H9 (cell line): ENCODE measurements around the gene FGF4. TPM values are rescaled to one million over a fixed set of nuclear protein-coding genes. Genes with fewer than 3 reads are reported as not detected.

Source experiments
- DNase-seq: peaks from one replicate; pipeline ENCODE4 v3.0.0-alpha.2; 2017
- H2AFZ ChIP-seq: one replicate; pipeline ENCODE4 v1.6.1; 2013; ENCODE audit warnings: mild to moderate bottlenecking, low read length, control low read depth, moderate library complexity
- H2AK5ac ChIP-seq: 2 replicates; pipeline ENCODE4 v1.6.1; 2013; ENCODE audit warnings: low read length, control low read depth, mixed read lengths; ENCODE audit not compliant: insufficient read length
- H2BK120ac ChIP-seq: one replicate; pipeline ENCODE4 v1.6.1; 2013; ENCODE audit warnings: low read depth, mild to moderate bottlenecking, low read length, control low read depth, inconsistent platforms; ENCODE audit not compliant: poor library complexity, severe bottlenecking
- H2BK12ac ChIP-seq: 2 replicates; pipeline ENCODE4 v1.6.1; 2013; ENCODE audit warnings: low read length, control low read depth, mixed read lengths, low read depth; ENCODE audit not compliant: insufficient read length
- H2BK15ac ChIP-seq: 2 replicates; pipeline ENCODE4 v1.6.1; 2013; ENCODE audit warnings: low read depth, low read length, control low read depth
- H2BK20ac ChIP-seq: one replicate; pipeline ENCODE4 v1.6.1; 2013; ENCODE audit warnings: low read depth, mild to moderate bottlenecking, low read length, control low read depth, inconsistent platforms; ENCODE audit not compliant: poor library complexity, severe bottlenecking
- H2BK5ac ChIP-seq: 2 replicates; pipeline ENCODE4 v1.6.1; 2013; ENCODE audit warnings: low read length, control low read depth, mixed read lengths; ENCODE audit not compliant: insufficient read length
- H3K14ac ChIP-seq: 2 replicates; pipeline ENCODE4 v1.6.1; 2013; ENCODE audit warnings: low read length, control low read depth; ENCODE audit not compliant: insufficient read depth
- H3K18ac ChIP-seq: 2 replicates; pipeline ENCODE4 v1.6.1; 2013; ENCODE audit warnings: low read depth, mild to moderate bottlenecking, mixed read lengths, low read length, control low read depth; ENCODE audit not compliant: insufficient read length
- H3K23ac ChIP-seq: 2 replicates; pipeline ENCODE4 v1.6.1; 2013; ENCODE audit warnings: low read length, control low read depth, mixed read lengths, low read depth; ENCODE audit not compliant: insufficient read length
- H3K23me2 ChIP-seq: 2 replicates; pipeline ENCODE4 v1.6.1; 2013; ENCODE audit warnings: low read depth, mild to moderate bottlenecking, mixed read lengths, low read length, control low read depth; ENCODE audit not compliant: insufficient read length, poor library complexity, severe bottlenecking
- H3K27ac ChIP-seq: 2 replicates; pipeline ENCODE4 v1.5.1; 2013; ENCODE audit warnings: low read length, control low read depth, mixed read lengths, low read depth; ENCODE audit not compliant: insufficient read length
- H3K27me3 ChIP-seq: 2 replicates; pipeline ENCODE4 v1.6.1; 2013; ENCODE audit warnings: low read length, control low read depth, inconsistent platforms; ENCODE audit not compliant: insufficient read depth
- H3K4ac ChIP-seq: 2 replicates; pipeline ENCODE4 v1.6.1; 2013; ENCODE audit warnings: low read depth, mild to moderate bottlenecking, control low read depth, inconsistent platforms, low read length, moderate library complexity
- H3K4me1 ChIP-seq: 2 replicates; pipeline ENCODE4 v1.6.1; 2013; ENCODE audit warnings: low read length, control low read depth, inconsistent platforms; ENCODE audit not compliant: insufficient read depth
- H3K4me2 ChIP-seq: 2 replicates; pipeline ENCODE4 v1.6.1; 2013; ENCODE audit warnings: low read length, control low read depth, mixed read lengths; ENCODE audit not compliant: insufficient read length, insufficient read depth
- H3K56ac ChIP-seq: 2 replicates; pipeline ENCODE4 v1.6.1; 2013; ENCODE audit warnings: low read depth, mild to moderate bottlenecking, mixed read lengths, low read length, control low read depth; ENCODE audit not compliant: insufficient read length
- H3K79me1 ChIP-seq: 2 replicates; pipeline ENCODE4 v1.6.1; 2013; ENCODE audit warnings: low read depth, mild to moderate bottlenecking, moderate library complexity, low read length, control low read depth, inconsistent platforms; ENCODE audit not compliant: insufficient read depth, poor library complexity, severe bottlenecking
- H3K79me2 ChIP-seq: 2 replicates; pipeline ENCODE4 v1.6.1; 2013; ENCODE audit warnings: low read length, control low read depth, inconsistent platforms; ENCODE audit not compliant: insufficient read depth
- H3K9ac ChIP-seq: 2 replicates; pipeline ENCODE4 v1.6.1; 2013; ENCODE audit warnings: low read length, control low read depth, mixed read lengths; ENCODE audit not compliant: insufficient read length; ENCODE audit errors: extremely low read depth
- H3K9me3 ChIP-seq: one replicate; pipeline ENCODE4 v1.6.1; 2013; ENCODE audit warnings: low read depth, low read length, inconsistent platforms; ENCODE audit not compliant: control insufficient read depth
- H3T11ph ChIP-seq: one replicate; pipeline ENCODE4 v1.6.1; 2013; ENCODE audit warnings: mild to moderate bottlenecking, low read length, control low read depth, inconsistent platforms
- H4K20me1 ChIP-seq: one replicate; pipeline ENCODE4 v1.6.1; 2013; ENCODE audit not compliant: control insufficient read depth, insufficient read length, insufficient read depth
- H4K5ac ChIP-seq: 2 replicates; pipeline ENCODE4 v1.6.1; 2013; ENCODE audit warnings: low read depth, mild to moderate bottlenecking, mixed read lengths, low read length, control low read depth; ENCODE audit not compliant: insufficient read length
- H4K8ac ChIP-seq: replicated peaks from 2 replicates; pipeline ENCODE4 v1.6.1; 2013; ENCODE audit warnings: low read length, control low read depth, mixed read lengths, low read depth; ENCODE audit not compliant: insufficient read length
- H4K91ac ChIP-seq: 2 replicates; pipeline ENCODE4 v1.6.1; 2013; ENCODE audit warnings: low read depth, mild to moderate bottlenecking, moderate library complexity, mixed read lengths, low read length, control low read depth; ENCODE audit not compliant: insufficient read length
- H3K27ac Mint-ChIP-seq, 3 experiments: 2 replicates in 2 of 3; 3 replicates in 1 of 3; pipeline ENCODE4 v1.8.0; 2020 to 2021; ENCODE audit warnings: mixed read lengths in 3 of 3, mild to moderate bottlenecking in 1 of 3, moderate library complexity in 1 of 3
- H3K27me3 Mint-ChIP-seq: 2 replicates; pipeline ENCODE4 v1.8.0; 2021; ENCODE audit warnings: low read depth, mild to moderate bottlenecking, moderate library complexity, mixed read lengths
- H3K36me3 Mint-ChIP-seq, 3 experiments: 2 replicates in 2 of 3; 3 replicates in 1 of 3; pipeline ENCODE4 v1.8.0; 2020 to 2021; ENCODE audit warnings: low read depth in 3 of 3, mixed read lengths in 3 of 3; ENCODE audit not compliant: insufficient read depth in 1 of 3
- H3K4me1 Mint-ChIP-seq, 2 experiments: 2 replicates each; pipeline ENCODE4 v1.8.0; 2020; ENCODE audit warnings: mixed read lengths in 2 of 2
- H3K4me3 Mint-ChIP-seq, 2 experiments: 2 replicates in 1 of 2; 3 replicates in 1 of 2; pipeline ENCODE4 v1.8.0; 2020 to 2021; ENCODE audit warnings: mild to moderate bottlenecking in 2 of 2, mixed read lengths in 2 of 2, moderate library complexity in 1 of 2
- H3K9me3 Mint-ChIP-seq, 2 experiments: 2 replicates in 1 of 2; 3 replicates in 1 of 2; pipeline ENCODE4 v1.8.0; 2020; ENCODE audit warnings: mild to moderate bottlenecking in 2 of 2, mixed read lengths in 2 of 2, moderate library complexity in 1 of 2
- WGBS: extraction: QIAGEN DNeasy Blood & Tissue Kit; methylation state at CpG from one replicate; pipeline ENCODE4 v1.1.7; 2013; ENCODE audit warnings: missing lambda C conversion rate, low lambda C conversion rate, mixed read lengths; ENCODE audit not compliant: insufficient read length; ENCODE audit errors: extremely low coverage; 5-methylcytosine and 5-hydroxymethylcytosine counted together
- total RNA-seq: library from RNA; stranded (reverse); gene quantifications from 2 replicates; pipeline ENCODE4 v1.2.1, GENCODE V29; 2021
- TF ChIP-seq, protein P1 (sequence below): fragments of 200-600 bp; sonication (generic); conservative IDR thresholded peaks from 3 replicates; pipeline ENCODE4 v1.8.0; 2021; ENCODE audit warnings: antibody characterized with exemption, mild to moderate bottlenecking

Gene FGF4
- total RNA-seq, 1 experiment from 2014 or later = 0.68 TPM

DNA sequence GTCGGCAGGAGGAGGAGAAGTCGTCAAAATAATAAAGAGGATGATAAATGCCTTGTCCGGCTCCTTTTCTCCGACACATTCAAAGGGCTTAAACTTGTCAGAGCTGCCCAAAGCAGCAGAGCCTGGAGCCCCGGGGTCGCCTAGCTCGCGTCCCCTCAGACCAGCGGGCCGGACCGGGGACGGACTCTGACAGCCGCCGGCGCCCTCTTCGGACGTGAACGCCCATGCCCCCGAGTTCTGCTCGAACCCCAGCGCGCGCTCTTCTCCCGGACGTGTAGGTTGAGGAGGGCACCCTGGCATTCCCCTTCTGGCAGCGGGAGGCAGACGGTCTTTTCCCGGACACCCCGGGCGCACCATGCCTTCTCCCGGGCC lies 43.1 kb upstream of the FGF4 start:
- Mint-ChIP-seq H3K27ac (no peak overlapping the region), H3K36me3 (no peaks in the 10 kb centered on the region; a peak in 1 of 7 replicates), H3K9me3 (peaks cover 0 to 6% of the 10 kb centered on the region in 2 experiments; a peak in 3 of 5 replicates), H3K4me3 (peak overlapping the region in 1 of 2 experiments; percentile 50; a peak in 3 of 5 replicates), H3K27me3 (peaks cover 96% of the 10 kb centered on the region), H3K4me1 (peaks cover 6 to 11% of the 10 kb centered on the region in 2 experiments)
- H3K4me1 ChIP-seq = no peaks in the 10 kb centered on the region
- no peaks in the 10 kb centered on the region for H3K79me2 ChIP-seq
- H3K23me2 ChIP-seq = peaks cover 9% of the 10 kb centered on the region
- no peak overlapping the region for H4K91ac ChIP-seq
- TF ChIP-seq, protein P1, sequence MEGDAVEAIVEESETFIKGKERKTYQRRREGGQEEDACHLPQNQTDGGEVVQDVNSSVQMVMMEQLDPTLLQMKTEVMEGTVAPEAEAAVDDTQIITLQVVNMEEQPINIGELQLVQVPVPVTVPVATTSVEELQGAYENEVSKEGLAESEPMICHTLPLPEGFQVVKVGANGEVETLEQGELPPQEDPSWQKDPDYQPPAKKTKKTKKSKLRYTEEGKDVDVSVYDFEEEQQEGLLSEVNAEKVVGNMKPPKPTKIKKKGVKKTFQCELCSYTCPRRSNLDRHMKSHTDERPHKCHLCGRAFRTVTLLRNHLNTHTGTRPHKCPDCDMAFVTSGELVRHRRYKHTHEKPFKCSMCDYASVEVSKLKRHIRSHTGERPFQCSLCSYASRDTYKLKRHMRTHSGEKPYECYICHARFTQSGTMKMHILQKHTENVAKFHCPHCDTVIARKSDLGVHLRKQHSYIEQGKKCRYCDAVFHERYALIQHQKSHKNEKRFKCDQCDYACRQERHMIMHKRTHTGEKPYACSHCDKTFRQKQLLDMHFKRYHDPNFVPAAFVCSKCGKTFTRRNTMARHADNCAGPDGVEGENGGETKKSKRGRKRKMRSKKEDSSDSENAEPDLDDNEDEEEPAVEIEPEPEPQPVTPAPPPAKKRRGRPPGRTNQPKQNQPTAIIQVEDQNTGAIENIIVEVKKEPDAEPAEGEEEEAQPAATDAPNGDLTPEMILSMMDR = no peak
- H3K4me2 ChIP-seq = peak overlapping the region; percentile 45
- no peak overlapping the region for H2BK20ac ChIP-seq
- WGBS = no CpG with 5 or more reads among the region's 31 CpGs
- H2BK5ac ChIP-seq = no peak overlapping the region
- no peak overlapping the region for H3K14ac ChIP-seq
- peaks cover 60% of the 10 kb centered on the region for H3K27me3 ChIP-seq
- H2BK120ac ChIP-seq = no peak overlapping the region
- H2AFZ ChIP-seq = no peak overlapping the region
- H3K4ac ChIP-seq = no peak overlapping the region
- no peak overlapping the region for H3K27ac ChIP-seq
- H4K20me1 ChIP-seq = no peaks in the 10 kb centered on the region
- H3K18ac ChIP-seq = no peak overlapping the region
- H2BK12ac ChIP-seq = no peak overlapping the region
- H3K56ac ChIP-seq = no peak overlapping the region
- no peak overlapping the region for H2BK15ac ChIP-seq
- H3K9me3 ChIP-seq = no peaks in the 10 kb centered on the region
- DNase-seq = no peak
- no peak overlapping the region for H3K9ac ChIP-seq
- no peak overlapping the region for H2AK5ac ChIP-seq
- no peak overlapping the region for H4K5ac ChIP-seq
- no peak overlapping the region for H4K8ac ChIP-seq
- no peaks in the 10 kb centered on the region for H3K79me1 ChIP-seq
- no peak overlapping the region for H3T11ph ChIP-seq
- H3K23ac ChIP-seq = no peak overlapping the region
